Trophoblast cell (in vitro differentiated cells and primary cell): Measurements from ENCODE around the gene EP400.
"Not testable (repeated sequence)": the region's sequence is repeated elsewhere in the genome, so short reads cannot be mapped to it uniquely, and the experiment has no call there.

Experiments used
- DNase-seq, 2 donors: peaks; one replicate each; pipeline ENCODE4 v3.0.0-alpha.2; 2016
- H2AFZ ChIP-seq: 2 replicates; pipeline ENCODE4 v1.6.1; 2013; ENCODE audit warnings: low read length, moderate library complexity, mild to moderate bottlenecking; ENCODE audit not compliant: insufficient read depth, poor library complexity
- H2AK5ac ChIP-seq: 2 replicates; pipeline ENCODE4 v1.6.1; 2013; ENCODE audit warnings: mild to moderate bottlenecking, low read length
- H2BK120ac ChIP-seq: 2 replicates; pipeline ENCODE4 v1.6.1; 2013; ENCODE audit warnings: low read length, mild to moderate bottlenecking, moderate library complexity; ENCODE audit not compliant: insufficient read depth, poor library complexity
- H2BK12ac ChIP-seq: 2 replicates; pipeline ENCODE4 v1.6.1; 2013; ENCODE audit warnings: mild to moderate bottlenecking, low read length, moderate library complexity
- H2BK5ac ChIP-seq: 2 replicates; pipeline ENCODE4 v1.6.1; 2013; ENCODE audit warnings: low read length, low read depth, moderate library complexity, mild to moderate bottlenecking; ENCODE audit not compliant: poor library complexity
- H3K14ac ChIP-seq: 2 replicates; pipeline ENCODE4 v1.6.1; 2013; ENCODE audit warnings: mild to moderate bottlenecking, low read length
- H3K18ac ChIP-seq: 2 replicates; pipeline ENCODE4 v1.6.1; 2013; ENCODE audit warnings: mild to moderate bottlenecking, low read length
- H3K23ac ChIP-seq: 2 replicates; pipeline ENCODE4 v1.6.1; 2013; ENCODE audit warnings: low read length
- H3K27ac ChIP-seq: 2 replicates; pipeline ENCODE4 v1.5.1; 2013; ENCODE audit warnings: low read depth, mild to moderate bottlenecking, inconsistent platforms, low read length, moderate library complexity
- H3K27me3 ChIP-seq: 2 replicates; pipeline ENCODE4 v1.6.1; 2013; ENCODE audit warnings: inconsistent platforms, mild to moderate bottlenecking, low read length, moderate library complexity; ENCODE audit not compliant: insufficient read depth
- H3K36me3 ChIP-seq, 2 experiments: 1 replicate in 1 of 2; 2 replicates in 1 of 2; pipeline ENCODE4 v1.6.1; 2013; ENCODE audit warnings: low read length in 2 of 2, mild to moderate bottlenecking in 2 of 2, moderate library complexity in 1 of 2; ENCODE audit not compliant: insufficient read depth in 2 of 2, control insufficient read depth in 1 of 2
- H3K4ac ChIP-seq: 2 replicates; pipeline ENCODE4 v1.6.1; 2013; ENCODE audit warnings: low read depth, mild to moderate bottlenecking, low read length, moderate library complexity
- H3K4me1 ChIP-seq, 2 experiments: 1 replicate in 1 of 2; 2 replicates in 1 of 2; pipeline ENCODE4 v1.6.1; 2013; ENCODE audit warnings: low read length in 2 of 2, mild to moderate bottlenecking in 2 of 2, moderate library complexity in 1 of 2; ENCODE audit not compliant: insufficient read depth in 2 of 2, control insufficient read depth in 1 of 2
- H3K4me2 ChIP-seq: 2 replicates; pipeline ENCODE4 v1.6.1; 2013; ENCODE audit warnings: inconsistent platforms, mild to moderate bottlenecking, low read length, moderate library complexity
- H3K4me3 ChIP-seq: 2 replicates; pipeline ENCODE4 v1.5.1; 2013; ENCODE audit warnings: mild to moderate bottlenecking, low read depth, low read length, inconsistent platforms
- H3K79me1 ChIP-seq: one replicate; pipeline ENCODE4 v1.6.1; 2013; ENCODE audit warnings: low read length
- H3K79me2 ChIP-seq: 2 replicates; pipeline ENCODE4 v1.6.1; 2013; ENCODE audit warnings: low read length, mild to moderate bottlenecking; ENCODE audit not compliant: control insufficient read depth, insufficient read depth, poor library complexity
- H3K9ac ChIP-seq: 2 replicates; pipeline ENCODE4 v1.6.1; 2013; ENCODE audit warnings: mild to moderate bottlenecking, low read length
- H3K9me3 ChIP-seq: 2 replicates; pipeline ENCODE4 v1.6.1; 2013; ENCODE audit warnings: low read depth, mild to moderate bottlenecking, control low read depth, inconsistent platforms, low read length; ENCODE audit not compliant: insufficient read depth
- H4K12ac ChIP-seq: 2 replicates; pipeline ENCODE4 v1.6.1; 2013; ENCODE audit warnings: low read depth, mild to moderate bottlenecking, low read length, moderate library complexity
- H4K8ac ChIP-seq: 2 replicates; pipeline ENCODE4 v1.6.1; 2013; ENCODE audit warnings: low read depth, mild to moderate bottlenecking, low read length, moderate library complexity
- H4K91ac ChIP-seq: one replicate; pipeline ENCODE4 v1.6.1; 2013; ENCODE audit warnings: low read depth, mild to moderate bottlenecking, low read length, moderate library complexity
- WGBS: extraction: QIAGEN DNeasy Blood & Tissue Kit; methylation state at CpG from one replicate; pipeline ENCODE4 v1.1.7; 2013; ENCODE audit warnings: missing lambda C conversion rate; ENCODE audit not compliant: insufficient read length, insufficient coverage; ENCODE audit errors: extremely low coverage; 5-methylcytosine and 5-hydroxymethylcytosine counted together

Gene EP400

DNA sequence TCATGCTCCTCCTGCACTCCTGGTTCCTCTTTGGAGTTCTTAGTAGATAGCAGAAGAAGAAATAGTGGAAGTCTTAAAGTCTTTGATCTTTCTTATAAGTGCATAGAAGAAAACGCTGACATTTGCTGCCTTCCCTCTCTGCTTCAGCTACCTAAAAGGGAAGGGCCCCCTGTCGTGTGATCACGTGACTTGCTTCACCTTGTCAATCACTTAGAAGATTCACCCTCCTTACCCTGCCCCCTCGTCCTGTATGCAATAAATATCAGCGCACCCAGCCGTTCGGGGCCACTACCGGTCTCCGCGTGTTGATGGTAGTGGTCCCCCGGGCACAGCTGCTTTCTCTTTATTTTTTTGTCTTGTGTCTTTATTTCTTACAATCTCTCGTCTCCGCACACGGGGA lies 153.3 kb downstream of the EP400 start:
- not testable (repeated sequence) for H4K91ac ChIP-seq, H2BK120ac ChIP-seq, H3K27ac ChIP-seq, H3K4me2 ChIP-seq, H2AK5ac ChIP-seq, H3K14ac ChIP-seq, H3K9me3 ChIP-seq, H3K4ac ChIP-seq, H3K79me1 ChIP-seq, H4K8ac ChIP-seq, H2AFZ ChIP-seq, H3K27me3 ChIP-seq, H2BK12ac ChIP-seq, H3K23ac ChIP-seq, H3K79me2 ChIP-seq, H3K4me3 ChIP-seq, H3K18ac ChIP-seq, H2BK5ac ChIP-seq, H4K12ac ChIP-seq, DNase-seq, H3K9ac ChIP-seq, H3K4me1 ChIP-seq
- no CpG with 5 or more reads among the region's 14 CpGs for WGBS
- peaks cover 22 to 27% of the 10 kb centered on the region in 2 experiments for H3K36me3 ChIP-seq

DNA sequence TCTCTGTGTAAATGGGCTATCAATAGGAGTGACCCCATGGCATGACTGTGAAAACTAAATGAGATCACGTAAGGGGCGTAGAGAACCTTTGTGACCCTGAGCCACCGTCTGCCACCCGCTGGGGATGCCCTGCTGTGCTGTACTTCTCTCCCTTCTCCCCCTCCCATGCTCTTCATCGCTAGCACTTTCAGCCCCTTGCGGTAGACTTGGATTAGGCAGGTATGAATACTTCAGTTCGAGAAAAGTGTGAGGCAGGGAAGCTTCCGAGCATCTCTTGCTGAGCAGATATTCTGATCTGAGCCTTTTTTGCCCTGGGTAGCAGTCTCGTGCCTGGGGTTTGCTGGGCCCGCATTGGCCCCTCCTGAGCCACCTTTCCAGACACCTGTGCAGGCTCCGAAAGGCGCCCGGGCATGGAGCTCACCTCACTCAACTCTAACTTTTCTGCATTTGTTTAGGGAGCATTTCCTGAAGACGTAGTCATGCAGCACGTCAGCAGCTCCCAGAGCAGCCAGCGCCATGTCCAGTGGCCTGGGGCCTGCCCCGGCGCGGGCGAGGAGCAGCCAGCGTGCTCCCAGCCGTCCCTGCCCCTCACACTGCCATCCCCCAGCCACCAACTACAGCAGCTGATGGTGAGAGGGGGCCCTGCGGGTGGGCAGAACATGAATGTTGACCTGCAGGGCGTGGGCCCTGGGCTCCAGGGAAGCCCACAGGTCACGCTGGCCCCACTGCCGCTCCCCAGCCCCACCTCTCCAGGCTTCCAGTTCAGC lies 154.0 kb downstream of the EP400 start:
- Histone ChIP-seq H3K27ac (no peak overlapping the region), H4K8ac (no peak overlapping the region)

DNA sequence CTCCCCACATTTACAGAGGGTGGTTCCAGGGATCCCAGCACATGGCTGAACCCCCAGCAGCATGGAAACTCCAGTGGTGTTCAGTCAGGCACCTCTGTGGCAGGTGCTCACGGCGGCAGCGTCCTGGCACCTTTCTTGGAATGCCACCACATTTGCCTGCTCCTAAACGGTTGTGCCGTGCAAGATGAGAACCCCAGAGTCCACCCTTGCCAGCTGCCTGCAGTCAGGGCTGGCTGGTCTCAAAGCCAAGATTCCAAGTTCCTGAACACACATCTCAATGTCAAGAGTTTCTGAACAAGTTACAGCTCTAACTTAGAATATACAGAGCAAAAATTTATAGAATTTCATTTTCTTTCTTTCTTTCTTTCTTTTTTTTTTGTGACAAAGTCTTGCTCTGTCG lies 155.7 kb downstream of the EP400 start:
- Histone ChIP-seq H2AK5ac (no peak overlapping the region), H3K9ac (peak overlapping the region; percentile 40), H4K12ac (no peak overlapping the region), H3K4me1 (no peaks in the 10 kb centered on the region), H3K79me2 (no peaks in the 10 kb centered on the region), H2BK120ac (no peak overlapping the region), H3K4me3 (no peak overlapping the region), H3K27ac (no peak overlapping the region), H3K14ac (no peak overlapping the region), H3K36me3 (peaks cover 21 to 25% of the 10 kb centered on the region in 2 experiments), H2BK5ac (no peak overlapping the region), H3K27me3 (no peaks in the 10 kb centered on the region), H3K18ac (no peak overlapping the region), H3K4ac (no peak overlapping the region), H2BK12ac (no peak overlapping the region), H3K9me3 (no peaks in the 10 kb centered on the region), H3K79me1 (no peaks in the 10 kb centered on the region), H4K91ac (no peak overlapping the region), H3K23ac (no peak overlapping the region), H2AFZ (no peak overlapping the region), H4K8ac (no peak overlapping the region), H3K4me2 (no peak overlapping the region)
- DNase-seq = no peak
- no CpG with 5 or more reads among the region's 6 CpGs for WGBS

More for the DNA sequence above, 154.0 kb downstream of the EP400 start:
- Histone ChIP-seq H2BK12ac (no peak overlapping the region), H3K4me3 (peak overlapping the region; percentile 30), H3K9me3 (no peaks in the 10 kb centered on the region), H3K79me1 (no peaks in the 10 kb centered on the region), H3K9ac (no peak overlapping the region), H2AK5ac (no peak overlapping the region), H3K79me2 (no peaks in the 10 kb centered on the region), H2BK120ac (no peak overlapping the region), H3K4ac (no peak overlapping the region), H2BK5ac (no peak overlapping the region), H3K18ac (no peak overlapping the region), H3K4me2 (no peak overlapping the region), H3K36me3 (peaks cover 27 to 30% of the 10 kb centered on the region in 2 experiments), H2AFZ (no peak overlapping the region), H3K14ac (no peak overlapping the region), H3K23ac (no peak overlapping the region), H3K27me3 (no peaks in the 10 kb centered on the region), H4K91ac (no peak overlapping the region), H3K4me1 (no peaks in the 10 kb centered on the region), H4K12ac (no peak overlapping the region)
- WGBS = no CpG with 5 or more reads among the region's 26 CpGs
- no peak for DNase-seq

DNA sequence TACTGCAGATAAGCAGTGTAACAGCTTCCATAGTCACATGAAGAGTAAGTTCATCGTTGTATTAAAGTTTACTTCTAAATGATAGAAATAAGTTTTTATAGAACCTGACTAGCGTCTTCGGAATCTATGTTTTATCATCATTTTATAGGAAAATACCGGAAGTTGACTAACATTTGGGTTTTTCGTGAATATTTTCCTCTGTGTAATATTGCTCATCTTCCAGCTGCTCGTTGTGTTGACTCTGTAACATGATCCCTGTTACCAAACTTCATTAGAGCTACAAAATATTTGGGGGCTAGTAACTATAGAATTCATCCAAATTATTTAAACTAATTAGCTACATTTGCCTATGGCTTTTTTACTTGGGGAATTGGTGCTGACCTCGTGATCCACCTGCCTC lies 157.2 kb downstream of the EP400 start:
- H3K36me3 ChIP-seq = peaks cover 27 to 29% of the 10 kb centered on the region in 2 experiments
- no peak overlapping the region for H2BK12ac ChIP-seq
- H3K4me3 ChIP-seq = no peak overlapping the region
- no peak overlapping the region for H3K23ac ChIP-seq
- H4K12ac ChIP-seq = no peak overlapping the region
- no peak overlapping the region for H2AFZ ChIP-seq
- H3K18ac ChIP-seq = no peak overlapping the region
- no peaks in the 10 kb centered on the region for H3K79me1 ChIP-seq
- no peaks in the 10 kb centered on the region for H3K9me3 ChIP-seq
- no peak overlapping the region for H4K91ac ChIP-seq
- no peak overlapping the region for H4K8ac ChIP-seq
- H3K79me2 ChIP-seq = no peaks in the 10 kb centered on the region
- no peak for DNase-seq
- no CpG with 5 or more reads among the region's 7 CpGs for WGBS
- H2AK5ac ChIP-seq = no peak overlapping the region
- H3K27me3 ChIP-seq = no peaks in the 10 kb centered on the region
- no peak overlapping the region for H2BK120ac ChIP-seq
- H3K4me2 ChIP-seq = no peak overlapping the region
- H2BK5ac ChIP-seq = no peak overlapping the region
- H3K4me1 ChIP-seq = no peaks in the 10 kb centered on the region
- H3K9ac ChIP-seq = no peak overlapping the region
- H3K4ac ChIP-seq = no peak overlapping the region
- H3K14ac ChIP-seq = no peak overlapping the region
- no peak overlapping the region for H3K27ac ChIP-seq
